GM18502 (cell line): ENCODE measurements around the gene RMDN2.

ENCODE experiments used
- ATAC-seq: cut with Tn5 transposase; IDR thresholded peaks from one replicate; pipeline ENCODE4 v1.9.1; 2021; ENCODE audit warnings: mild to moderate bottlenecking; ENCODE audit not compliant: unreplicated experiment, poor library complexity

Gene RMDN2

GRCh38 chr2:38033646-38034045 is 108.6 kb downstream of the RMDN2 start:
- ATAC-seq, result no peak

- ATAC-seq, result no peak
These were observed 110.9 kb downstream of the RMDN2 start for GRCh38 chr2:38035968-38036367.

GRCh38 chr2:38037325-38037724 is 112.2 kb downstream of the RMDN2 start:
- ATAC-seq, result peak; percentile 8

GRCh38 chr2:38037757-38038621 is 112.9 kb downstream of the RMDN2 start:
- peak; percentile 76 for ATAC-seq

- ATAC-seq, result no peak
These were observed 113.6 kb downstream of the RMDN2 start for GRCh38 chr2:38038682-38039081.

- ATAC-seq, result no peak
These were observed 114.2 kb downstream of the RMDN2 start for GRCh38 chr2:38039121-38039910.

GRCh38 chr2:38045811-38046210 is 120.7 kb downstream of the RMDN2 start:
- no peak for ATAC-seq

GRCh38 chr2:38056216-38056615 is 131.1 kb downstream of the RMDN2 start:
- ATAC-seq, result no peak

GRCh38 chr2:38057651-38058410 is 132.7 kb downstream of the RMDN2 start:
- ATAC-seq, result no peak

- no peak for ATAC-seq
These were observed 135.3 kb downstream of the RMDN2 start for GRCh38 chr2:38060236-38061018.

GRCh38 chr2:38064801-38065501 is 139.9 kb downstream of the RMDN2 start:
- ATAC-seq, result no peak

GRCh38 chr2:38065502-38066135 is 140.5 kb downstream of the RMDN2 start:
- ATAC-seq, result no peak

GRCh38 chr2:38066421-38067115 is 141.5 kb downstream of the RMDN2 start:
- ATAC-seq, result no peak
